Mesothelial cell of epicardium (in vitro differentiated cells): ENCODE measurements around the gene ZNF273. TPM values are rescaled to one million over a fixed set of nuclear protein-coding genes. Genes with fewer than 3 reads are reported as not detected.
A peak's percentile ranks its signal among the peaks of the same experiment; 100 is the strongest.

Experiments used
- DNase-seq, 2 experiments: peaks; one replicate each; pipeline ENCODE4 v3.0.0; 2021; ENCODE audit warnings: low spot score in 2 of 2; ENCODE audit not compliant: unreplicated experiment in 2 of 2
- H3K27ac Mint-ChIP-seq: 2 replicates; pipeline ENCODE4 v1.8.0; 2021; ENCODE audit warnings: mixed read lengths
- H3K27me3 Mint-ChIP-seq: 2 replicates; pipeline ENCODE4 v1.8.0; 2021; ENCODE audit warnings: low read depth, mixed read lengths
- H3K36me3 Mint-ChIP-seq: 2 replicates; pipeline ENCODE4 v1.8.0; 2021; ENCODE audit warnings: mixed read lengths
- H3K4me1 Mint-ChIP-seq: 2 replicates; pipeline ENCODE4 v1.8.0; 2021; ENCODE audit warnings: mixed read lengths
- H3K4me3 Mint-ChIP-seq: 2 replicates; pipeline ENCODE4 v1.8.0; 2021; ENCODE audit warnings: mild to moderate bottlenecking, moderate library complexity, mixed read lengths
- H3K9me3 Mint-ChIP-seq: 2 replicates; pipeline ENCODE4 v1.8.0; 2021; ENCODE audit warnings: mixed read lengths
- total RNA-seq: library from RNA; stranded (reverse); gene quantifications from 3 replicates; pipeline ENCODE4 v1.2.1, GENCODE V29; 2021
- TF ChIP-seq, protein P1 (sequence below): fragments of 200-600 bp; sonication (generic); IDR thresholded peaks from one replicate; pipeline ENCODE4 v1.5.0; 2021; ENCODE audit warnings: antibody characterized with exemption; ENCODE audit not compliant: unreplicated experiment

Gene ZNF273
- total RNA-seq, 1 donor from 2014 or later = 7.3 TPM

- no peaks in the 10 kb centered on the region for H3K27me3 Mint-ChIP-seq
- H3K27ac Mint-ChIP-seq = no peak overlapping the region
- peaks cover 32% of the 10 kb centered on the region for H3K9me3 Mint-ChIP-seq
- no peaks in the 10 kb centered on the region for H3K36me3 Mint-ChIP-seq
- H3K4me1 Mint-ChIP-seq = no peaks in the 10 kb centered on the region
- DNase-seq = peak in 1 of 2 experiments; percentile 19
- TF ChIP-seq, protein P1, sequence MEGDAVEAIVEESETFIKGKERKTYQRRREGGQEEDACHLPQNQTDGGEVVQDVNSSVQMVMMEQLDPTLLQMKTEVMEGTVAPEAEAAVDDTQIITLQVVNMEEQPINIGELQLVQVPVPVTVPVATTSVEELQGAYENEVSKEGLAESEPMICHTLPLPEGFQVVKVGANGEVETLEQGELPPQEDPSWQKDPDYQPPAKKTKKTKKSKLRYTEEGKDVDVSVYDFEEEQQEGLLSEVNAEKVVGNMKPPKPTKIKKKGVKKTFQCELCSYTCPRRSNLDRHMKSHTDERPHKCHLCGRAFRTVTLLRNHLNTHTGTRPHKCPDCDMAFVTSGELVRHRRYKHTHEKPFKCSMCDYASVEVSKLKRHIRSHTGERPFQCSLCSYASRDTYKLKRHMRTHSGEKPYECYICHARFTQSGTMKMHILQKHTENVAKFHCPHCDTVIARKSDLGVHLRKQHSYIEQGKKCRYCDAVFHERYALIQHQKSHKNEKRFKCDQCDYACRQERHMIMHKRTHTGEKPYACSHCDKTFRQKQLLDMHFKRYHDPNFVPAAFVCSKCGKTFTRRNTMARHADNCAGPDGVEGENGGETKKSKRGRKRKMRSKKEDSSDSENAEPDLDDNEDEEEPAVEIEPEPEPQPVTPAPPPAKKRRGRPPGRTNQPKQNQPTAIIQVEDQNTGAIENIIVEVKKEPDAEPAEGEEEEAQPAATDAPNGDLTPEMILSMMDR = no peak
- H3K4me3 Mint-ChIP-seq = peak overlapping the region; percentile 56
Measured at GRCh38 chr7:64877714-64878610, 25.1 kb upstream of the ZNF273 start.

GRCh38 chr7:64878684-64879083 lies 24.4 kb upstream of the ZNF273 start:
- H3K27ac Mint-ChIP-seq = no peak overlapping the region
- no peaks in the 10 kb centered on the region for H3K36me3 Mint-ChIP-seq
- peaks cover 28% of the 10 kb centered on the region for H3K9me3 Mint-ChIP-seq
- TF ChIP-seq, protein P1 = no peak
- no peaks in the 10 kb centered on the region for H3K27me3 Mint-ChIP-seq
- H3K4me1 Mint-ChIP-seq = no peaks in the 10 kb centered on the region
- H3K4me3 Mint-ChIP-seq = no peak overlapping the region
- DNase-seq = no peak

GRCh38 chr7:64879086-64879730 lies 23.9 kb upstream of the ZNF273 start:
- TF ChIP-seq, protein P1 = no peak
- Mint-ChIP-seq H3K27ac (no peak overlapping the region), H3K4me1 (no peaks in the 10 kb centered on the region), H3K9me3 (peaks cover 28% of the 10 kb centered on the region), H3K4me3 (no peak overlapping the region), H3K36me3 (no peaks in the 10 kb centered on the region), H3K27me3 (no peaks in the 10 kb centered on the region)
- peak in 1 of 2 experiments; percentile 5 for DNase-seq

- no peaks in the 10 kb centered on the region for H3K4me1 Mint-ChIP-seq
- H3K27ac Mint-ChIP-seq = no peak overlapping the region
- H3K4me3 Mint-ChIP-seq = no peak overlapping the region
- peak in 1 of 2 experiments; percentile 26 for DNase-seq
- H3K9me3 Mint-ChIP-seq = peaks cover 33% of the 10 kb centered on the region
- H3K36me3 Mint-ChIP-seq = no peaks in the 10 kb centered on the region
- H3K27me3 Mint-ChIP-seq = no peaks in the 10 kb centered on the region
- TF ChIP-seq, protein P1 = no peak
Measured at GRCh38 chr7:64879800-64880199, 23.3 kb upstream of the ZNF273 start.

- no peak overlapping the region for H3K27ac Mint-ChIP-seq
- peak in 1 of 2 experiments; percentile 33 for DNase-seq
- H3K27me3 Mint-ChIP-seq = peaks cover 3% of the 10 kb centered on the region
- no peaks in the 10 kb centered on the region for H3K4me1 Mint-ChIP-seq
- TF ChIP-seq, protein P1 = no peak
- no peak overlapping the region for H3K4me3 Mint-ChIP-seq
- H3K9me3 Mint-ChIP-seq = peaks cover 33% of the 10 kb centered on the region
- H3K36me3 Mint-ChIP-seq = no peaks in the 10 kb centered on the region
Measured at GRCh38 chr7:64880322-64881297, 22.5 kb upstream of the ZNF273 start.
